AG08396 (cell line): ENCODE measurements around the gene EHMT2.

Experiments used
- DNase-seq: peaks from one replicate; pipeline ENCODE4 v3.0.0; 2012; ENCODE audit warnings: low spot score, mixed read lengths

The EHMT2 gene

DNA sequence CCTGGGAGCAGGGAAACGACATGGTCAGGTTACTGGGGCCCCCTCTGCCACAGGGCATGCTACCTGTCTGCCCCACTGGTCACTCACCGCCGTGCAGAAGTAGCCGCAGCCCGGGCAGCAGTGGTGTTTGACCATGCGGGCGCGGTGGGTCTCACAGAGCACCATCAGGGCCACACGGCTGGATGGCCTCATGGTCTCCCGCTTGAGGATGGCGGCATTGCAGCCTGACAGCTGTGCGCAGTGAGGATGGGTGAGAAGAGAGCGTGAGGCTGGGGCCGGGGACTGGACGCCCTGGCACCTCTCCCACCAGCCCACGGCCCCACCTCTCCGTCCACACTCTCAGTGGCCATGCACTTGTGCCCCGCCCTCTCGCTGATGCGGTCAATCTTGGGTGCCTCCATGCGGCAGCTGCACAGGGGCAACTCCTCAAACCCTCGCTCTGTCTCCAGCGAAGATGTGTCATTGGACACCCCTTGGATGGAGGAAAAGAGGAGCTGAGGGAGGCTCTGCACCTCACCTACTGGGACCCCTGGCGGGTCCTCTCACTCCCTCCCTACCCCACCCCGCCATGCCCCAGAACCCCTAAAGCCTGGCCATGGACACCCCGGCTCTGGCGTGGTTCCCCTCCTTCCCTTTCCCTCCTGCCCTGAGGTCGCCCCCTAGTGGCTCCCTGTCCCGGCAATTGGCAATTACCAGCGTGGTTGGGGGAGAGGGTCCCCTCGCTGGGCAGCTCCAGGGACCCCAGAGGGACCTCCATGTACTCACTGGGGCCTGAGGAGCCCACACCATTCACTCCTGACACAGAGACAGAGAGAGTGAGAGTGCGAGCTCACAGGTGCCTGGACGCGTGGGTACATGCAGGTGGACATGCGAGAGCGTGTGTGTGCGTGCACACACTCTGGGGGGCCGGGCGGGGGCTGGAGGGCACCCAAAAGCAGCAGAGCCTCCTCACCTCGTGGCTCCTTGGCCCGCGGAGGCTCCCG, 8.9 kb downstream of the EHMT2 start:
- DNase-seq: peak; percentile 66

DNA sequence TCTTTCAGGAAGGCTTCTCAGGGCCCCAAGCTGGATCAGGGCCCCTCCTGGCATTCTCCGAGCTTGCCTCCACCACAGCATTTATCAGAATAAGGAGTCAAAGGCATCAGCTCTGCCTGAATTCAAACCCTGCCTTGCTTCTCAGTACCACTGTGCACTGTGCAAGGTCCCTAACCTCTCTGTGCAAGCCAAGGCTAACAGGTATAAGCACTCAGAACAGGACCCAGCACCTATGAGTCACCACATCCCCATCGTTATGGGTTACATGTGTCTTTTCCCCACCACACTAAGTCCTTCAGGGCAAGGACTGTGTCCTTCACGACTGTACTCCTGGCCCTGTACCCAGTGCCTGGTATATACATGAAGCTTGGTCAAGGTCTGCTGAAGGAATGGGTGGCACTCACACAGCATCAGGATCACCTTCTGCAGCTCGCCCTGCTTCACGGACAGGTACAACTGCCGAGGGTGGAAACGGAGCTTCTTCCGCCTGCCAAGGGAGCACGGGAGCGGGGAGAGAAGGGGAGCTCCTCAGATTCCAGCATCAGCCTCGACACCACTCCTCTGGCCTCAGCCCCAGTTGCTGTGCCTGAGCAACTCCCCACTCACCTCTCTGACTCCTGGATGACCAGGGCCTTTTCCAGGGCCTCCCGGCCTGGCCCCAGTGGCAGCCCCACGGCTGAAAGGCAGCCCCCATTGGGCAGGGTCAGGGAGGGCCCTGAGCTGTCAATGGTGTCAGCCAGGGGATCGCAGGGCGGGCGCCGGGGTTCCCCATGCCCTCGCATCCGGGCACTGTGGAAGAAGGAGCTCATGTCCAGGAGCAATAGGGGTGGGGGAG, 10.1 kb downstream of the EHMT2 start:
- no peak for DNase-seq

DNA sequence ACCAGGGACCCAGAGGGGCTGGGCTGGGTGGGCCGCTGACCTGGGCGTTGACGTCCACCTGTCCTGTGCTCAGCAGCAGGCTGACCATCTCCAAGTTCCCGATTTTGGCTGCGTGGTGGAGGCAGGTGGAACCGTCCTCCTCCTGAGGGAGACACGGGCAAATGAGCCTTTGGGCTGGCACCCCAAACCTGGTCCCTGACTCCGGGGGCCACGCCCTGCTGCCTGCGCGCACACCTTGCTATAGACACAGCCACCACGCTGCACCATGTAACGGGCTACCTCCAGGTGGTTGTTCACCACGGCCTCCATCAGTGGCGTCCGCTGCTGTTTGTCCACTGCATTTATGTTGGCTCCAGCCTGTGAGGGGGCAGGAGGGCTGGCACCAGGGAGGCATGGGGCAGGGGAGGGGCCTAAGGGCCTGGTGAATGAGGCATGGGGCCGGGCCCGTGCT, 10.9 kb downstream of the EHMT2 start:
- DNase-seq: no peak

DNA sequence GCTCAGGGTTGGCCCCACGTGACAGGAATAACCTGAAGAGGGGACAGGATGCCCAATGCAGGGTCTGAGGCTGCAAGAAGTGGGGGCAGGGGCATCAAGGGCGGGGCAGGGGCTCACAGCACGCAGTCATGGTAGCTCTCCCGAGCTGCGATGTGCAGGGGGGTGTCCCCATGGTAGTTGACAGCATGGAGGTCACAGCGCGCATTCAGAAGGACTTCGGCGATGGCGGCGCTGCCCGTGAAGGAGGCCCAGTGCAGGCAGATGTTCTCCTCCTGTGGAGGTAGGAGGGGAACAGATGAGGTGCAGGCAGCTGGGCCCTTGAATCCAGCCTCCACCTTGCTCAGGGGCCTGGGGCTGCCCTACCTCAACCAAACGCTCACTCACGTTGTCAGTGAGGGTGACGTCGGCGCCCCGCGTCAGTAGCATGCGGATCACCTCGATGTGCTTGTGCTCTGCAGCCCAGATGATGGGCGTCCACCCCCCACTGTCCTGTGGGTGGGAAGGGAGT, 12.9 kb downstream of the EHMT2 start:
- no peak for DNase-seq

DNA sequence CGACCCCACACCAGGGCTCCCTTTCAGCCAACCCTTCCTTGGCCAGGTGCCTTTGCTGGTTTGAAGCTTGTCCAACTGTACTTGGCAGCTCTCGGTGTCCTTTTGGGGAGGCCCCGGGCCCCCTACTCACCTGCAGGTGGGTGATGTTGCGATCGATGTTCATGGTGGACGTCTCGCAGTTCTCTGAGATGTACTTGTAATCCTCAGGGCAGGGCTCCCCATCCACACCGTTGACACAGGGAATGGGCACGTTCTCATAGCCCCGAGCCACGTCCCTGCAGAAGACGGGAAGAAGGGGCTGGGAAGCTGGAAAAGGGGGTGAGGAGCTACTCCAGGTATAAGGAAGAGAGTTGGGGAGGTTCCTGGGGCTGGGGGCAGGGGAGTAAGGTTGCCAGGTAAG, 13.8 kb downstream of the EHMT2 start:
- no peak for DNase-seq

DNA sequence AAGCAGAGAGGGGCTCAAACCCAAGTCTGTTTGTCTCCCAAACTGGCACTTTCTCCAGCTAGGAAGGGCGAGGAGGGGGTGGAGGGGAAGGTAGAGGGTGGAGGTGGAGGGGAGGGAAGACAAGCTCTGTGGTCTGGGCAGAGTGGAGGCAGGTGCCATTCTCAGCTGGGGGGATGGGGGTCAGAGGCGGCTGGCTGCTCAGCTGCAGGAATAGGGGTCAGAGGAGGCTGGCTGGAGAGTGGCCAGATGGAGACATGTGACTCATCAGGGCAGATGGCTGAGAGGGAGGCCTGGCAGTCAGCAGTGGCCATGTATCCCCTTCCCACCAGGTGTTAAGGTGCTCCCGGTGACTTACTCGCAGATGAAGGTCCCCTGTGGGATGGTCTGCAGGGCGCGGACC, 15.2 kb downstream of the EHMT2 start:
- DNase-seq: peak; percentile 58

DNA sequence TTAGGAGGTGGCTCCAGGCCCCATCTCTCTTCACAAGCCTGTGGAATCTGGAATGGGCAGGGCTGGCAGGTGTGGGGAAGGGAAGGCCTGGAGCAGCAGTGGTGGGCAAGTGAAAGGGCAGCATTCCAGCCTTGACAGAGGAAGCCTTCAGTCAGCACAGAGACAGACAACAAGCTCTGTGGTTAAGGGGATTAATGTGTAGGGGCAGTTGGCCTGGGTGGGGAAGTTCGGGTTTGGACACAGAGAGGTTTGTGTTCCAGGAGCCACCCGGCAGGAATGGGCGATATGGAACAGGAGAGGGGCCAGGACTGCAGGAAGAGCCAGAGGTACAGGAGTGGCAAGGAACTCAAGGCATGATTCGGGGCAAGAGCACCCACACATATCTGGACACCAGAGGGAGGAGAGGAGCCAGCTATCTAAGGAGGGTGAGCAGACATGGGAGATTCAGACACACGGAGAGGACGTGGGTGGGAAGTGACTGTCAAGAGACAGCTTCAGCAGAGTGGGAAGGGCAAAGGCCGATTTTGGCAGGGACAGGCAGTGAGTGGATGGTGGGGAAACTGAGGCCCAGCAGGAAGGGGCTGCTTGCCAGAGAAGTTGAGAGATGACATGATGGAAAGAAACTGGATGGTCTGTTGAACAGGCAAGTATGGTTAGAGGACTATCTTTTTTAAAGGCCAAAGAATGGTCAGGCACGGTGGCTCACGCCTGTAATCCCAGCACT, 16.2 kb downstream of the EHMT2 start:
- no peak for DNase-seq

DNA sequence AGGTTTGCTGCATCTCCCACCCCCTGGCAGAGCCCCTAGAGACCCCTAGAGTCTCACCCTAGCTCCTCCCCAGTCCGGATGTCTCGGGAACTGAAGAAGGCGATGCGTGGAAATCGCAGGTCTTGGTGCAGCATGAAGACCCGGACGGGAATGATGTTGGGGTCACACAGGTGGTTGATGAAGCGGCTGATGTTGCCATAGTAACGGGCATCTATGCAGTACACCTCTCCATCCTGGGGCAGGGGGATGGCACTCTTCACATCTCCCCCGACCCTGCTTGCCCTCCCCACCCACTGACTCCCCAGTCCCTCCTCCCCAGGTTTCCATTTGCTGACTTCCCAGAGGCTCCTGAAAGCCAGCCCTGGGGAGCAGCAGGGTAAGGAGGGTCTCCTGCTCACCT, 16.9 kb downstream of the EHMT2 start:
- no peak for DNase-seq

DNA sequence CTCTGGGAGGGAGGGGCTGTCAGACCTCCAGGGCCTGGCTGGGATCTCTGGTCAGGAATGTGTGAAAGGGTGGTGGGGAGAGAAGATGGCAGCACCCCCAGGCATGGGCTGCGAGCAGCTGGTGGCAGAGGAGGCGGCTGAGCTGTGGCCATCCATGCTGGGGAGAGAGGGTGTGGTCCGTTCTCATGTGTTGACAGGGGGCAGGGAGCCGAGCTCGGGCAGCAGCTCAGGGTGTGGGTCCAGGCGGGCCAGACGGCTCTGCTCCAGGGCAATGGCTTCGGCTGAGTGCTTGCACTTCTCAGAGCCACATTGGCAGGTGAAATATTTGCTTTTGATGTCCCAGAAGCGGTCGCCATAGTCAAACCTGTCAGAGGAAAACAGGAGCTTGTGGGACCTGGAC, 17.6 kb downstream of the EHMT2 start:
- DNase-seq: no peak

DNA sequence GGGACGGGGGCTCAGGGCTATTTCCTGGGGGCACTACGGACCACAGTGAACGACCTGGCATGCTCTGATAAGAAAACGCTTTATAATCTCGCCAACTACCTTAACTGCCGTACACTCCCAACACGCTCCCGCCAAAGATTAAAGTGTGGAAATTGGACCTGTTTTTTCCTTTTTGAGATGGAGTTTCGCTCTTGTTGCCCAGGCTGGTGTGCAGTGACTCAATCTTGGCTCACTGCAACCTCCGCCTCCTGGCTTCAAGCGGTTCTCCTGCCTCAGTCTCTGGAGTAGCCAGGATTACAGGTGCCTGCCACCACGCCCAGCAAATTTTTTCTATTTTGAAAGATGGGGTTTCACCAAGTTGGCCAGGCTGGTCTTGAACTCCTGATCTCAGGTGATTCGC, 18.4 kb downstream of the EHMT2 start:
- no peak for DNase-seq

DNA sequence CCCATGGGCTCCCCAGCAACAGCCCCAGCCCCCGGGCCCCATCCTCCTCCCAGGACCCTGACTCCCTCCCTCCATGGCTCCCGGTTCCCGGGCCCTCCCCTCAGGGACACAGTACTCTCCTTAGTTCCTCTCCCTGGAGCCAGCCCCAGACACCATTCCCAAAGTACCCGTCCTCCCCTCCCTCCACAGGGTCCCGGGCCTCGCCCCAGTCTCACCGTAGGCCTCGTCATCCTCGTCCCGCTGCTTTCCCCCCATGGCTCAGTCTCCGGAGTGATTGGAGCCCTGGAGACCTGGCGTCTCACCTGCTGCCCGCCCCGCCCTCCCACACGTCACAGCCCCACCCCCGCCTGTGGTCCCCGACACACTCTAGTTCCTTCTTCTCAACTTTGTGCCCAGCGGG, 18.8 kb downstream of the EHMT2 start, which contains the start of gene SLC44A4:
Gene SLC44A4, minus strand, starts transcription at position 272 of the 400 bp plus-strand sequence. Its CDS starts 17 bp downstream, at position 255.
- no peak for DNase-seq

DNA sequence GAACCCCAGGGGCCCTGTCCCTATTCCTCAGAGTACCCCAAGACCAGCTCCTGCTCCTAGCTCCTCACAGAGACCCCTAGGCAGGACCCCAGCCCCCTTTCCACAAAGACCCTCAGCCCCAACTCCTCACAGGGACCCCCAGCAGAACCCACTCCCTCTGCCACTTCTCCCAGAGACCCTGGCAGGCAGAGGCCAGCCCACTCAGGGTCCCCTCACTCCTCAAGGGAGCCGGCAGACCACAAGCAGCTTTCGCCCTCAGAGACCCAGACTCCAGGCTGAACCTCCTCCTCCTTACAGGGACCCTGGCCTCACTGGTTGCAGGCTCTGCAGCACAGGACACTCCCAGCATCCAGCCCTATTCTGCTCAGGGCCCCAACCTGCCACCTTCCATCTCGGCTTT, 19.3 kb downstream of the EHMT2 start:
- DNase-seq: no peak

DNA sequence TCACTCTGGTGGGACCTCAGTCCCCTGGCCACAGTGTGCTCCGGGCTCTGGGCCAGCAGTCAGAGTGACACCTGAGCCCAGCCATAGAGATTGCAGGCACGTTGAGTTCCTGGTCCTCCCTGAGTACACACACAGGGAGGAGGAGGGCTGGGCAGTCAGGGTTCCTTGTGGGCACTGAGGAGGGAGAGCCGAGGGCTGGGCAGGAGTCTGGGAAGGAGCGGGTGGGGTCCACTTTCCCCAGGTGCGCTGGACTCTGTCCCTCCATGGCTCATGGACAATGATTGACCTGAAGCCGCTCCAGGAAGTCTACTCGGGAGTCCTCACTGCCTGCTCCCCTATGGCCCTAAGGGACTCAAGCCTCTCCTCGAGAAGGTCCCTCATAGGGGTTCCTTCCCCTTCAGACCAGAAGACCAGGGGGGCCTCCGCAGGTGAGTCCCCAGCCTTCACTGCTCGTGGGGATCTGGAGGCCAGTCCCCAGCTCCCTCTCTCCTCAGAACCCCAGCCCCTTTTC, 19.8 kb downstream of the EHMT2 start:
- DNase-seq: no peak

DNA sequence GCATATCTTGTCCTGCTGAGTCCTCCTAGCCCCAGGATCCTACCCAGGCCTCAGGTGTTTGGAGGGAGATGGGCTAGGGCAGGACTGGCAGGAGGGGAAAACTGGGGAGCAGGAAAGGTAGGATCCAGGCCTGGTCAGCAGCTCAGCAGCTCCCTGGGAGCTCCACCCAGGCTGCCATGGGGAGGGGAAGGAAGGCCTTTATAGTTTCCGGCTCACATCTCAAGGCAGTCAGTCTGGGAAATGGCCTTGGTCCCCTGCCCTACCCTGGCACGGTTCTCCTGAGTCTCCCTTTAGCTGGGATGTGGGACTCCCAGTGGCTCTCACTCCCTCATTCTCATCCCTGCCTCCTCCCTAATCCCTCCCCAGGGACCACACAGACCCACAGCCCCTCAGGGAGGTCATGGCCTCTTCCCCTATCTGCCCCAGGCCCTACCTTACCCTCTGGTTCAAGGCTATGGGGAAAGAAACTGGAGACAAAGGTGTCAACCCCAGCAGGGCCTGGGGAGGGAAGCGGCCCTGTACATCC, 20.3 kb downstream of the EHMT2 start:
- DNase-seq: no peak

DNA sequence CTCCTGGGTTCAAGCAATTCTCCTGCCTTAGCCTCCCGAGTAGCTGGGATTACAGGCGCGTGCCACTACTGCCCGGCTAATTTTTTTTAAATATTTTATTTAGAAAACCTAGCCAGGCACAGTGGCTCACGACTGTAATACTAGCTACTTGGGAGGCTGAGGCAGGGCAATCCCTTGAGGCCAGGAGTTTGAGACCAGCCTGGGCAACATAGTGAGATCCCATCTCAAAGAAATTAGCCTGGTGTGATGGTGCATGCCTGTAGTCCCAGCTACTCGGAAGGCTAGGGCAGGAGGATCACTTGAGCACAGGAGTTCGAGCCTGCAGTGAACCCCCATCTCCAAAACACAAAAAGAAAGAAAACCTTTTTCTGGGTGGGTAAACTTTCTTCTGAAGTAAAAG, 21.1 kb downstream of the EHMT2 start:
- no peak for DNase-seq

DNA sequence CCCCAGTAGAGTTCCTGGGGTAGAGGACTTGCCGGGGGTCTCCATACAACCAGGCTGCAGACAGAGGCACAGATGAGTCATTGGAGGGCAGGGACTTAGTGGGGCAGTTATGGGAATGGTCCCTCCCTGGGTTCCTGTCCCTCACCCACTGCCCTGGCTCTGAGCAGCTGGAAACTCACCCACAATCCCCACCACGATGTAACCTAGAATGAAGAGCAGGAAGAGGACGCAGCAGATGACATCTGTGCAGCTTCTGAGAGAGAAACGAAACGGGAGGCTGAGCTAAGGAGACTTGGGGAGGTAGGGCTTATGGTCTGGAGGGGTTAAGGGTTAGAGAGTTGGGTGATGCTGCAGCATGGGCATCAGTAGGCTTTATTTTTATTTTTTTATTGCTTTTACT, 21.6 kb downstream of the EHMT2 start:
- DNase-seq: no peak

DNA sequence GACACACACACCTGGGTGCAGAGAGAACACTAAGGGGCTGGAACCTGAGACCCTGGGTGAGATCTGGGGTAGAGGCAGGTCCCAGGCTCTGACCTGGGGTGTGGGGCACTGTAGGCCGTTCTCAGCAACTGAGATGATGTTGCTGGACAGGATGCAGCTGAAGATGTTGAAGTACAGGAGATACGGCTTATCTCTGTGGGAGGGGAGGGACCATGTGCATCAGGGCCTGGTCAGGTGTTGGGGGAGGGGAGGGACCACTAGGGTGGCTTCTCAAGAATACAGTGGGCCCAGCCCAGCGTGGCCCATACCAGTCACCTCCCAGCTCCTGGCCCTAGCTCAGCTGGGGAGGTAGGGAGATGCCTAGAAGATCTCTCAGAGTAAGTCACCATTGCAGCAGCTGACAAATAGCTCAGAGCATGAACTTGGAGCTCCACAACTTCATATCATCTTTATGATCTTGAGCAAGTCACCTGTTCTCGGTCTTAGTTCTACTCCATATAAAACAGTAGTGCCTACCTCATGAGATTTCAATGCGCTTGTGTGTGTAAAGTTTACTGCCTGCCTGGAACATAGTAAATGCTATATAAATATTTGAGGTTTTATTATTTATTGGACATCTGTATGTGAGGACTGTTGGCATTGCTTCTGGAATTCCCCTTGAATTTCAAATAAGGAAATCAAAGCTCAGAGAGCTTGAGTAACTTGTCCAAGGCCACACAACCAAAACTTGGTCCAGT, 22.5 kb downstream of the EHMT2 start:
- DNase-seq: no peak

DNA sequence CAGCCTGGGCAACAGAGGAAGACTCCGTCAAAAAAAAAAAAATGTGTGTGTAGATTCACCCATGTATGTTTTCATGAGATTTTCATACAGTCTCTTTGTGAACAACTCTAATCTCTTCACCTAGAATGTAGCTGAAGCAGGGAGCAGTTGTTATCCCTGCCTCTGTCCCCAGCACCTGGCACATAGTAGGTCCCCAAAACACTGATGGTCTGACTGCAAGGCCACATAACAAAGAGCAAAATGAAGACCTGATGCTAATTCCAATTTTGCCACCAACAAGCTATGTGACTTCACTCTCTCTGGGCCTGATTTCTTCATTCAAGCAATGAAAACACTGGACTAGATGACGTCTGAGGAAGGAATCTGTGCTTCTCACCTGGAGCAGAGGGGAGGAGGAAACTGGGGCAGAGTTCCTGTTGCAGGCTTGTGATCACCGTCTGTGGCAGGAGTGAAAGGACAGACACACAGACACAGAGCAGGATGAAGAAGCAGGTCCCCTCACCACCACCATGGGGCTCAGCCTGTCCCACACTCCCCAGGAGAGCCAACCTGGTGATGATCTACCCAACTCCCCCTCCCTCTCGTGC, 23.3 kb downstream of the EHMT2 start:
- no peak for DNase-seq

DNA sequence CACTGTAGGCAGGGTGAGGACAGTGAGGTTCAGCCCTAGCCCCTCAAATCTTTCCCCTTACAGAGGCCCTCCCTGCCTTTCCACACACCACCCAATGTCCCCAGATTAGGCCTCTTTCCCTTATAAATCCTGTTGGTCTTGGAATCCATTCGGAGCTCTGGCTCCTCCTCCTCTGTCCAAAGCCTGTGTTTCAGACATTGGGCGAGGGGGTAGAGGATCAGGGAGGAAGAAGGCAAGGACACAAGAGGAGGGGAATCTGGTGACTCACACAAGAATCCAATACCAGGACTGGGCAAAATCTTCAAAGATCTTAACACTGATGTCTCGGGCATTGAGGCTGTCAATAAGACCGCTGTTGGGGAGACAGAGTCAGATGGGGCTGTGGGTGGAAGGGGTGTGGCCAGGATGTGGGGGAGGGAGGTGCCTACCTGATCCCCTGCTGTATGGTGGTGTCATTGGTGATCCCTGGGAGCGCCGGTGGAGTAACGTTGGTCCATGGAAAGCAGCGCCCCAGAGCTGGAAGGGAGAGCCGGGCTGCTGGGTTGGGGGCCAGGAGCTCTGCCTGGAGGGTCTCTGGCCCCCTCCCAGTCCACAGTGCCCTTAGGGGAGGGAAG, 26.3 kb downstream of the EHMT2 start:
- peak; percentile 40 for DNase-seq

DNA sequence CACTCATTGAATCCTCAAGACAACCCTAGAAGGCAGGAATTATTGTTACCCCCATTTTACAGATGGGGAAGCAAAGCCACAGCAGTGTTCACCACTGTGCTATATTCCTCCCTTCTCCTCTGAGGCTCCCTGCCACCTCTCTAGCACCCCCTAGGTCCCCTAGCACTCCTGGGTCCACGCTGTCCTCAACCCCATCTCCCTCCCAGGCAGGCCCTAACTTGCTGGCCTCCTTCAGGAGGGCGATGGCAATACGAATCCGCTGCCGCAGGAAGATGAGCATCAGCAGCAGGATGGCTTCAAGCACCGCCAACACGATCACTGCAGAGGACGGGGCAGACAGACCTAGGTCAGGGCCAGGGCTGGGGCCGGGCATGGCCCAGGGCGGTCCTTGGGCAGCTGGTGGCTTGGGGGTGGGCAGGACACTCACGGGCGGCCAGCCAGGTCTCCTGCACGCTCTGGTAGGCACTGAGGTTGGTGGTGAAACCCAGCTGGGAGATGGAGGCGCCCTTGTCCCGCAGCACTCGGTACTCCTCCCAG, 27.0 kb downstream of the EHMT2 start:
- DNase-seq: no peak
